Iris pigment epithelial cell (primary cell): ENCODE data around the gene SPIRE2.

Experiments used
- DNase-seq: peaks from one replicate; pipeline ENCODE4 v3.0.0-alpha.2; 2011; ENCODE audit warnings: low read depth

SPIRE2 gene

DNA sequence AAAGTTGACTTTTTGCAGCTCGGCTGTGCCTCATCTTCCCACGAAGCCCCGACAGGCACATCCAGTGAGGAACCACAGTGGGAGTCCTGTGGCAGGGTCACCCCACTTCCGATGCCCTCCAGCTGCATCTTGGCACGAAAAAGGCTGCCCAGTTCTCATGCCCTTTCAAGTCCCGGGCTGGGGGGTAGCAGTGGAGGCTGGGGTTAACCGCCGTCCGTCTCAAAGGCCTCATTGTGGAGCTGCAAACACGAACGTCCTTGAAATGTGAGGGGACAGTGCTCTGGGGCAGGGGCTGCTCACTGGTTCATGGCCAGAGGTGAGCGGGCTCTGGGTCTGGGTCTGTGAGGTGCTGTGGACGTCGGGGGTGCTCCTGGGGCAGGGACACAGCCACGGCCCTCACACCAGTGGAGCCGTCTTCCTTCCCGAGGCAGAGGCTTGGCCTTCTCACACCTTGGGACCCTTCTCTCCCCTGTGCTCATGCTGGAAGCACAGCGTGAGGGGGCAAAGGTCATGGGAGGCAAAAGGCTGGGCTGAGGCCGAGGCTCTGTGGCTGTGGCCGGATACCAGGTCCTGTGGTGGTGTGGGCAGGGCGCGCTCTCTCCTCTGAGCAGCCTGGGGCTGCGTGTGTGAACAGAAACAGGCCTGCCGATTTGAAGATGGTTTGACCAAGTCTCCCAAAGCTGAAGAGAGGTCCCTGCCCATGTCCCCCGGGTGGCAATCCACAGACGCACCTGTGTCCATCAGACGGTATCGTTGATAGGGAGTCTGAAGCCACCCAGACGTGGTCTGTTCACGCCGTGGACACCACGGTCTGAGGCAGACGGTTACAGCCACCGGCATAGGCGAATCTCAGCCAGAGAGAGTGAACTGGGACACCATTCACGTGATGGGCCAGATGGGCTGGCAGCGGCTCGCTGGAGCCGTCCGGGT lies 87.3 kb downstream of the SPIRE2 start:
- DNase-seq, result no peak

DNA sequence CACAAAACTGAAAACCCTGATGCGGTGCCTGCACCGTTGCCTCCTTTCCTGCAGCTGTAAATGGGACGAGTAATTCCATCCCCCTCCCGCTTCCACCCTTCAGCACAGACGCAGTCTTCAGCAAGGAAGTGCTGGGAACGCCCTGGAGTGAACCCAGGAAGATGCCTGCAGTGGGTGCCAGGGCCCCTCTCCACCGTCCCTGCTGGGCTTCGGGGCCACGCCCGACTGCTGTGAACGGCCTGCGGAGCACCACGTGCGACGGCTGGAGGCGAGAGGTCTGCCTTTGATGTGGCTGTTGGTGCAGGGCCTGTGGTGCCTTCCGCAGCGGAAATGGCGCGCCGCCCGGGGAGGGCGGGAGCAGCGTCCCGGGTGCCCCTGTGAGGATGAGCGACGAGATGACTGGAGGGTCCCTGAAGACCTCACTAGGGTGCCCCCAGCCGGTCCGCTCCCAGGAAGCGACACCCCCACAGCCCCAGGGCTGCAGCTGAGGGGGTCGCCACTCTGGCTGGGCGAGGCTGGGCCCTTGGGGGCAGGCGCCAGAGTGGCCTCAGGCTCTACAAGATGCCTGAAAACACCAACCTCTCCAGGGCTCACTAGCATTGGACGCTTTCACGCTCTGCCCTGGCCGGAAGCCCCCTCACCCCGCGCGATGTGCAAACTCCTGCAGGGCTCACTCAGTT lies 89.6 kb downstream of the SPIRE2 start:
- peak; percentile 66 for DNase-seq

DNA sequence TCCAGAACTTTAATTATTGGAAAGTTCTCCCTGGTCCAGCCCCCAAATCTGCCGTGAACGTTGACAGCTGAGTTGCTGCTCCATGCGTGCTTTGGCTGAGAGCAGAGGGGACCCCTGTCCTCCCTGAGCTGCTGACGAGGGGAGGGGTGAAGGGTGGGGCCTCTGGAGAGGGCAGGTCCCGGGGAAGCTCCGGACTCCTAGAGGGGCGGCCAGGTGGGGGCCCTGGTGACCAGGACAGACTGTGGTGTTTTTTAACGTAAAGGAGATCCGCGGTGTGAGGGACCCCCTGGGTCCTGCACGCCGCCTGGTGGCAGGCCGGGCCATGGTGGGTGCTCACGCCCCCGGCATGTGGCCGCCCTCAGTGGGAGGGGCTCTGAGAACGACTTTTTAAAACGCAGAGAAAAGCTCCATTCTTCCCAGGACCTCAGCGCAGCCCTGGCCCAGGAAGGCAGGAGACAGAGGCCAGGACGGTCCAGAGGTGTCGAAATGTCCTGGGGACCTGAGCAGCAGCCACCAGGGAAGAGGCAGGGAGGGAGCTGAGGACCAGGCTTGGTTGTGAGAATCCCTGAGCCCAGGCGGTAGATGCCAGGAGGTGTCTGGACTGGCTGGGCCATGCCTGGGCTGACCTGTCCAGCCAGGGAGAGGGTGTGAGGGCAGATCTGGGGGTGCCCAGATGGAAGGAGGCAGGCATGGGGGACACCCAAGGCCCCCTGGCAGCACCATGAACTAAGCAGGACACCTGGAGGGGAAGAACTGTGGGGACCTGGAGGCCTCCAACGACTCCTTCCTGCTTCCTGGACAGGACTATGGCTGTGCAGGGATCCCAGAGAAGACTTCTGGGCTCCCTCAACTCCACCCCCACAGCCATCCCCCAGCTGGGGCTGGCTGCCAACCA lies 90.4 kb downstream of the SPIRE2 start, which contains the start of gene MC1R:
Gene MC1R (plus strand): TSS at position 410 of the 895 bp plus-strand sequence. CDS start 397 bp downstream, at position 807.
- peak; percentile 41 for DNase-seq

DNA sequence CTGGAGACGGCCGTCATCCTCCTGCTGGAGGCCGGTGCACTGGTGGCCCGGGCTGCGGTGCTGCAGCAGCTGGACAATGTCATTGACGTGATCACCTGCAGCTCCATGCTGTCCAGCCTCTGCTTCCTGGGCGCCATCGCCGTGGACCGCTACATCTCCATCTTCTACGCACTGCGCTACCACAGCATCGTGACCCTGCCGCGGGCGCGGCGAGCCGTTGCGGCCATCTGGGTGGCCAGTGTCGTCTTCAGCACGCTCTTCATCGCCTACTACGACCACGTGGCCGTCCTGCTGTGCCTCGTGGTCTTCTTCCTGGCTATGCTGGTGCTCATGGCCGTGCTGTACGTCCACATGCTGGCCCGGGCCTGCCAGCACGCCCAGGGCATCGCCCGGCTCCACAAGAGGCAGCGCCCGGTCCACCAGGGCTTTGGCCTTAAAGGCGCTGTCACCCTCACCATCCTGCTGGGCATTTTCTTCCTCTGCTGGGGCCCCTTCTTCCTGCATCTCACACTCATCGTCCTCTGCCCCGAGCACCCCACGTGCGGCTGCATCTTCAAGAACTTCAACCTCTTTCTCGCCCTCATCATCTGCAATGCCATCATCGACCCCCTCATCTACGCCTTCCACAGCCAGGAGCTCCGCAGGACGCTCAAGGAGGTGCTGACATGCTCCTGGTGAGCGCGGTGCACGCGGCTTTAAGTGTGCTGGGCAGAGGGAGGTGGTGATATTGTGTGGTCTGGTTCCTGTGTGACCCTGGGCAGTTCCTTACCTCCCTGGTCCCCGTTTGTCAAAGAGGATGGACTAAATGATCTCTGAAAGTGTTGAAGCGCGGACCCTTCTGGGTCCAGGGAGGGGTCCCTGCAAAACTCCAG lies 91.5 kb downstream of the SPIRE2 start:
- DNase-seq, result no peak

DNA sequence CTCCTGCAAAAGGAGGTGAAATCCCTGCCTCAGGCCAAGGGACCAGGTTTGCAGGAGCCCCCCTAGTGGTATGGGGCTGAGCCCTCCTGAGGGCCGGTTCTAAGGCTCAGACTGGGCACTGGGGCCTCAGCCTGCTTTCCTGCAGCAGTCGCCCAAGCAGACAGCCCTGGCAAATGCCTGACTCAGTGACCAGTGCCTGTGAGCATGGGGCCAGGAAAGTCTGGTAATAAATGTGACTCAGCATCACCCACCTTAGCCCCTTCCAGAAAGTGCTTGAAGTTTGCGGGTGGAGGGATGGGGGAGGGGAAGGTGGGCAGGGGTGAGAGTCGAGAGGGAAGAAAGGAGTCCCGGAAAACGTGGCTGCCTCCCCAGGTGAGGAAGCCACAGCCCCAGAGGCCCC lies 92.4 kb downstream of the SPIRE2 start:
- peak; percentile 50 for DNase-seq
